AML-193 (cell line): ENCODE measurements around the gene C10orf53.

Source experiments
- DNase-seq, 2 experiments: peaks; one replicate each; lab custom pipeline; 2025; lab: John Stamatoyannopoulos, UW

Gene C10orf53

GRCh38 chr10:49737474-49738201 is 58.2 kb downstream of the C10orf53 start:
- no peak for DNase-seq

DNA sequence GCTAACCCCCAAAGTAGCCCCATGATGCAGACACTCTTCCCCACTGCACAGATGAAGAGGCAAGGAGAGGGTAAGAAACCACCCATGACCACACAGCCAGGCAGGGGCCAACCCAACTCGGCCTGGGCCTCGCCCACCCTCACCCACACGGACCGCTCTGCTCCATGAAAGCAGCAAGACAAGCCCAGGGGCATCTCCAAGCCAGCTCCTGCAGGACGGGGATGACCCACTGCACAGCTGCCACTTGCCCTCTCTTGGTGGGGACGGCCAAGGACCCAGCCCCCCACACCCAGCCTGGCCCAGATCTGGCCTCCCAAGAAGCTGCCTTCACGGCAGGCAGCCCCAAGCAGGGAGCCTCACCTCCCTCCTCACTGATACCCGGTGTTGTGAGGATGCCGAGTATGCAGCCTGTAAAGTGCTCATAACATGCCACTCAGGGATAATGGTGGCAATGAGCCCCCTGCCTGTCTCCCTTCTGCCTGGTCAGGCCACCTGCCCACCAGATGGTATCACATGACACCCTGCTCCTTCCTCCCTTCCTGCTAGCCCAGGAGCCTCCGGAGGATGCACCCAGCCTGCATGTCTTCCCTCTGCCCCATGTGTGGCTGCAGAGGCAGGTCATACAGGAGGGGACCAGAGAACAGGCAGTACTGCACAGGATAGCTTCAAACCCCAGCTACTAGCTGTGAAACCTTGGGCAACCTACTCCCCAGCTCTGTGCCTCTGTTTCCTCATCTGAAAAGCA is 59.3 kb downstream of the C10orf53 start:
- DNase-seq, result no peak

GRCh38 chr10:49739426-49739825 is 60.0 kb downstream of the C10orf53 start:
- no peak for DNase-seq

- no peak for DNase-seq
Observed at GRCh38 chr10:49740346-49741107, 61.1 kb downstream of the C10orf53 start.

DNA sequence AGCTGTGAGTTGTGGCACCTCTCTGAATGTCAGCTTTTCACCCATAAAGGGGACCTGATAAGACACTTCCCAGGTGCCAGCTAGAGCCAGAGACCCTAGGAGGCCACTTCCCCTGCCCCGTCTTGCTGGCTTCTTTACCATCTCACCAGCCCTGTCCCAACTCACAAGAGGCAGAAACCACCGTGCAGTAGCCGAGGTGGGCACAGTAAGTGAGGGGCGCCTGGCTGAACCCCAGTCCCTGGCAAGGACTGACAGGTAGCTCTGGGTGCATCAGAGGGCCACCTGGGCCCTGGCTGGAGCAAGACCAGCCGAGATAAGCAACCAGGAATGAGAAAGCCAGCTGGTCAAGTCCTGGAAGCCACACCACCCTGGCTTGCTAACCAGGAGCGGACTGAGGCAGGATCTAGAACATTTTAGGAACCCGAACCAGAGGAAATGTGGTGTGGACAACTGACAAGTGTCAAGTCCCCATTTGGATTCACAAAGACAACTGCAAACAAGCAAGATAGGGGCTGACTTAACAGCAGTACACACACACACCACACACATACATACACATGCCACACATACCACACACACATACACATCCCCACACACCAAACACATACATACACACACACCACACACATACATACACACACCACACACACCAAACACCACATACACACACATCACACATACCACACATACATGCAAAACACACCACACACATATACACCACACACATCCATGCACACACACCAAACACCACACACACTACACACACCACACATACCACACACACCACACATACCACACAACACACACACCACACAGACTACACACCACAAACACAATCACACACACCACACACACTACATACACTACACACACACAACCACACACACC is 61.9 kb downstream of the C10orf53 start:
- DNase-seq, result no peak

- DNase-seq, result no peak
Observed at GRCh38 chr10:49742683-49743463, 63.4 kb downstream of the C10orf53 start.

DNA sequence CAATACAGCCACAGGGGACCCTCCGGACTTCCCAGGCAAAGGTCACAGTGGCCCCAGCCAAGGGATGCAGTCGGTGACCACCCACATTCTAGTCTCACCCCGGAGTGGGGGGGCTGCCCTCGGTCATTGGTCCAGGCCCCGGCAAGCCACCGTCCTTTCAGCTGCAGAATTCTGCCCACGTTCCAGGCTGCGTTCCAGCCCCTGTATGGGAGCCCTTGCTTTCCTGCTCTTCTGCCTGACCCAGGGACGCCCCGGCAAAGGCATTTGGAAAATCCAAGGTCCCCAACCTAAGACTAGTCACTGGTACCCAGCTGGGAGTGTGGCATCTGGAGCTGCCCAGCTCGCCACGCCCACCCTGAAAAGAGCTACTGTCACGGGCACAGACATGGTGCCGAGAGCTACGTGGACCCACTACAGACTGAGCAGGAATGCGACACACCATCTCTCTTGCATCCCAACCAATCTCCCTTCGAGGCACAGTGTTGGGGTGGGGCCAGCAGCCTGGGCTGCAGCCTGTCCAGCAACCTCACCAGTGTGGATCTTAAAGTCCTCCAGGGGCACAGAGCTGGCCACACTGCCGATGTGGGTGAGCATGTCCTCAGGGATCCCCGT is 64.1 kb downstream of the C10orf53 start:
- DNase-seq, result no peak

DNA sequence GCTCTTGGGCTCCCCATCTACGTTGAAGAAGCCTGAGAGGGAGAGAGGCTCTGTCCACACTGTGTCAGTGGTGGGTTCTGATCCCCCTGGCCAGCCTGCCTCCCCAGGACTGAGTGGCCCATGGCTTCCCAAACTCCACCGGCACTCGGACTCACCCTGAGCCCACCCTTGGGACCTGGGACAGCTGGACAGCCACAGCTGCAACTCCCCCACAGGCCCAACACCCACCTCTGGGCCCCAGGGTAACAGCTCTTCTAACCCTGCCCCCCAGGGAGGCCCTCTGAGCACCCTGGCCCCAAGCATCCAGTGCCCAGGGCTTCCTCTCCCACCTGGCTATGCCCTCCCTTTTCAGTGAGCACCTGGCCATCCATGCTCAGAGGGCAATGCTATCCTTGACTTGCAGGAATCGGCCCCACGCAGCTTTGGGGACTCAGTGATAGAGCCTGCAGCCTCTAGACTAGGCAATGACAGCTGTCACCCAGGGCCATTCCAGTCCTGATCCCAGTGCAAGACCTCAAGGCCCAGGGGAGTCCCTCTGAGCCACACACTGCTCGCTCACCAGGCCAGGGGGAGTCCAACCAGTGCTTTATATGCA is 64.7 kb downstream of the C10orf53 start:
- DNase-seq, result no peak

DNA sequence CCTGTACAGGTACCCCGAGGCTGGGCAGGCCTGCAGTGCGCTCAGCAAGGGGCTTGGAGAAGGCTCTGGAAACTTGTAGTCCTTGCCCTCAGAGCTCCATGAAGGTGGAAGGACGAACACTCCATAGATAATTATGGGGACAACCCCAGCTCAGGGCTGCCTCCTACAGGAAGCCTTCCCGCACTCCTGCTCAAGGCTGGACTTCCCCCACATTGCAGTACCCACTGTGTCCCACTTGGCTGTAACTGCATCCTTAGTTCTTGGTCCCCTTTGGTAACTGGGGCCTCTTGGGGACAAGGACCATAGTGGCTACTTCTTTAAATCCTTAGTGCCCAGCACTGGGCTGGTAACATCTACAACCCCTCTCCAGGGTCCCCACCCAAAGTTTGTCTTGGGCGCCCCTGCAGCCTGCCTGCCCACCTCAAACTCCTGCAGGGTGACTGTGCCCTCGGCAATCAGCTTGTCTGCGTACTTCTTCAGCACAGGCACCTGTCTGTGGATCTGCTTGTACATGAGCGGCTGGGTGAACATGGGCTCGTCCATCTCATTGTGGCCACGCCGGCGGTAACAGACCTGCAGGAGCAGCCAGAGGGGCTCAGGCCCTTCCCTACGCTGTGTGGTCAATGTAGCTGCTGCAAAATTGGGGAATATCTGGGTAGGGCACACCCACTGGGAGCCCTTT is 65.6 kb downstream of the C10orf53 start:
- no peak for DNase-seq

DNA sequence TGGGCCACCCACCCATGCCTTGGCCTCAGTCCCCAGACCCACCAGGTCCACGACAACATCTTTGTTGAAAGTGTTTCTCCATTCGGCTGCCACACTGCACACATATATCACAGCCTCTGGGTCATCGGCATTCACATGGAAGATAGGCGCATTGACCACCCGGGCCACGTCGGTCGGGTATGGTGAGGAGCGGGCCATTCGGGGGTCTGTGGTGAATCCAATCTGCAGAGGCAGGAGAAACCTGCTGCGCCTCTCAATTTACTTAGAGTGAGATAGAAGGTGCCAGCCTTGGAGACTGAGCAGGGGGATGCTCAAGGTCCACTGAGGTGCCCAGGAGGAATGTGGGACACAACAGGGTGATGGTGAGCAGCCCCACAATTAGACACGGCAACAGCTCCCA is 66.3 kb downstream of the C10orf53 start:
- DNase-seq, result no peak

GRCh38 chr10:49746626-49747302 is 67.3 kb downstream of the C10orf53 start:
- no peak for DNase-seq
